Colon (tissue), 2 donors: ENCODE results near the gene ABCA7.

Experiments used
- FAIRE-seq: peaks from 2 replicates; lab custom pipeline; 2012; peaks lifted over from hg19 to GRCh38; lab: Jason Lieb, UNC
- donor health status: control.
- donor health status: control.

The ABCA7 gene

DNA sequence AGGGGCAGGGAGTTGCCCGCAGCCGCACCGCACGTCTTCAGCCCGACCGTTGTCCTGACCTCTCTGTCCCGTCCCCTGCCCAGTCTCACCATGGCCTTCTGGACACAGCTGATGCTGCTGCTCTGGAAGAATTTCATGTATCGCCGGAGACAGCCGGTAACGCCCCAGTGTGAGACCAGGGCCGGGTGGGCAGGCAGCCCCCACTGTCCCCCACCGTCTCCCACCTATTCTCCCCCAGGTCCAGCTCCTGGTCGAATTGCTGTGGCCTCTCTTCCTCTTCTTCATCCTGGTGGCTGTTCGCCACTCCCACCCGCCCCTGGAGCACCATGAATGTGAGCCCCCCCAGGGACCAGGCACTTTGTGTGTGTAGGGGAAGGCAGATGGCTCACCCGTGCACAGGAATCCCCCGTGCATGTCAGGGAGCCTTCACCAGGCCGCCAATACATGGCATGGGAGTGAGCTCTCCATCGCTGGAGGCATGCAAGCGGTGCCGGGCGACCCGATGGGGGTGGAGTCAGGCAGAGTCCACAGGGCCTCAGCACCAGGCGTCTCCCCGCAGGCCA, 1.4 kb downstream of the ABCA7 start:
- no peak for FAIRE-seq

DNA sequence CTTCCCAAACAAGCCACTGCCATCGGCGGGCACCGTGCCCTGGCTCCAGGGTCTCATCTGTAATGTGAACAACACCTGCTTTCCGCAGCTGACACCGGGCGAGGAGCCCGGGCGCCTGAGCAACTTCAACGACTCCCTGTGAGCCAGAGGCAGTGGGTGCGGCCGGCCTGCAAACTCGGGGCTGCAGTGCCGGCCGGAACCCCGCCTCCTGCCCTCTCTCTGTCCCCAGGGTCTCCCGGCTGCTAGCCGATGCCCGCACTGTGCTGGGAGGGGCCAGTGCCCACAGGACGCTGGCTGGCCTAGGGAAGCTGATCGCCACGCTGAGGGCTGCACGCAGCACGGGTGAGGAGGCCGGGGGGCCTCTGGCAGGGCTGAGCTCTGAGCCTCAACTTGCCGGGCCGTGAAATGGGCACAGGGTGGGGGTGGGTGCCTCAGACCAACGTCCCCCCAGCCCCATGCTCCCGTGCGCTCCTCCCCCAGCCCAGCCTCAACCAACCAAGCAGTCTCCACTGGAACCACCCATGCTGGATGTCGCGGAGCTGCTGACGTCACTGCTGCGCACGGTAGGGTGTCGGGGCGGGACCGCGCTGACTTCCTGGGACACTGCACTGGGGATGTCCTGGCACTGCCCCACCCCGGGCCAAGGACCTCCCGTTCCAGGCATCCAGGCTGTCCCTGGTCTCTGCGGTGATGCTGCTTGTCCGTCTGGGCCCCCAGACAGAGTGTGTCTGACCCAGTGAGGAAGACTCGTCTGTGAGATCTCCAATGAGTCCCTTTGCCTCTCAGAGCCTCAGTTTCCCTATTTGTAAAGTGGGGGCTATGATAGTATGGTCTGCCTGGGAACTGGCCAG, 2.2 kb downstream of the ABCA7 start:
- no peak for FAIRE-seq

DNA sequence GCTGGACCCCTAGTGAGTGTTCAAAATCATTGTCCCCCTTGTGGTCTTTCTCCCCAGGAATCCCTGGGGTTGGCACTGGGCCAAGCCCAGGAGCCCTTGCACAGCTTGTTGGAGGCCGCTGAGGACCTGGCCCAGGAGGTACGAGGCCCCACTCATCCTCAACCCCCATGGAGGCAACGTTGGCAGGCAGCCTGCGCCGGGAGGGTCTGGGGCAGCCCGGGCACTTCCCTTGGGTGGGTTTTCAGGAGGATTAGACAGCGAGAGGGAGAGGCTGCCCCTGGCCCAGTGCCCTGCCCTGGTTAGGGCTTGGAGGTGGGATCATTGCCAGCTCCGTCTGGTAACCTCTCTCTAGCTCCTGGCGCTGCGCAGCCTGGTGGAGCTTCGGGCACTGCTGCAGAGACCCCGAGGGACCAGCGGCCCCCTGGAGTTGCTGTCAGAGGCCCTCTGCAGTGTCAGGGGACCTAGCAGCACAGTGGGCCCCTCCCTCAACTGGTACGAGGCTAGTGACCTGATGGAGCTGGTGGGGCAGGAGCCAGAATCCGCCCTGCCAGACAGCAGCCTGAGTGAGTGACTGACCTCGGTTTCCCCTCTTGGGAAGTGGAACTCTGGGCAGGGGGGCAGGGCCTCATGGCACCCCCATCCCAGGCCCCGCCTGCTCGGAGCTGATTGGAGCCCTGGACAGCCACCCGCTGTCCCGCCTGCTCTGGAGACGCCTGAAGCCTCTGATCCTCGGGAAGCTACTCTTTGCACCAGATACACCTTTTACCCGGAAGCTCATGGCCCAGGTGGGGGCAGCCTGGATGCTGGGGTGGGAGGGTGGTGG, 3.0 kb downstream of the ABCA7 start:
- FAIRE-seq: no peak

DNA sequence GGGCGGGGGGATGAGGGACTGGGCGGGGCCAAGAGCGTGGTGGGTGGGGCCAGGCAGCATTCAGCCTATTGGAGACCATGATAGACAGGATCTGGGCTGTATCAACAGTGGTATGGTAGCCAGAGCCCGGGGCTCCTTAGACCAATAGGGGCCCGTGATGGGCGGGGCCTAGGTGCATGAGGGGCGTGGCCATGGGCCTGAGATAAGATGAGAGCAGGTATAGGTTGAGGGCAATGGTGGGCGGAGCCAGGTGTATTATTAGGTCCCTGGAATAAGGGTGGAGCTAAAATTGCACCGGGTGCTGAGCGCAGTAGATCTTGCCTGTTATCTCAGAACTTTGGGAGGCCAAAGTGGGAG, 5.3 kb downstream of the ABCA7 start:
- no peak for FAIRE-seq

DNA sequence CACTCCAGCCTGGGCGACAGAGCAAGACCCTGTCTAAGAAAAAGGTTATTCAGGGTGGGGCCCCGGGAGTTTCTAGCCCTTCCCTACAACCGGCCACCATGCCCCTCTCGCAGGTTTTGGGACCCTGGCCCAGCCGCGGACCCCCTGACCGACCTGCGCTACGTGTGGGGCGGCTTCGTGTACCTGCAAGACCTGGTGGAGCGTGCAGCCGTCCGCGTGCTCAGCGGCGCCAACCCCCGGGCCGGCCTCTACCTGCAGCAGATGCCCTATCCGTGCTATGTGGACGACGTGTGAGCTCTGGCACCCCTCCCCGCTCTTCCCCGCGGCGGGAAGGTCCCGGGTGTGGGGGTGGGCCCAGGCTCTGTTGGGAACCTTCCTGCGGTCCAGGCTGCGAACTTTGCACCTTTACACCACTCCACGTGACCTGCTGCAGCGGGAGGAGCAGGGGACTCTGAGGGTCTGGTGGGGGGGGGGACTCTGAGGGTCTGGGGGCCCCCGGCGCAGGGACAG, 6.3 kb downstream of the ABCA7 start:
- no peak for FAIRE-seq

DNA sequence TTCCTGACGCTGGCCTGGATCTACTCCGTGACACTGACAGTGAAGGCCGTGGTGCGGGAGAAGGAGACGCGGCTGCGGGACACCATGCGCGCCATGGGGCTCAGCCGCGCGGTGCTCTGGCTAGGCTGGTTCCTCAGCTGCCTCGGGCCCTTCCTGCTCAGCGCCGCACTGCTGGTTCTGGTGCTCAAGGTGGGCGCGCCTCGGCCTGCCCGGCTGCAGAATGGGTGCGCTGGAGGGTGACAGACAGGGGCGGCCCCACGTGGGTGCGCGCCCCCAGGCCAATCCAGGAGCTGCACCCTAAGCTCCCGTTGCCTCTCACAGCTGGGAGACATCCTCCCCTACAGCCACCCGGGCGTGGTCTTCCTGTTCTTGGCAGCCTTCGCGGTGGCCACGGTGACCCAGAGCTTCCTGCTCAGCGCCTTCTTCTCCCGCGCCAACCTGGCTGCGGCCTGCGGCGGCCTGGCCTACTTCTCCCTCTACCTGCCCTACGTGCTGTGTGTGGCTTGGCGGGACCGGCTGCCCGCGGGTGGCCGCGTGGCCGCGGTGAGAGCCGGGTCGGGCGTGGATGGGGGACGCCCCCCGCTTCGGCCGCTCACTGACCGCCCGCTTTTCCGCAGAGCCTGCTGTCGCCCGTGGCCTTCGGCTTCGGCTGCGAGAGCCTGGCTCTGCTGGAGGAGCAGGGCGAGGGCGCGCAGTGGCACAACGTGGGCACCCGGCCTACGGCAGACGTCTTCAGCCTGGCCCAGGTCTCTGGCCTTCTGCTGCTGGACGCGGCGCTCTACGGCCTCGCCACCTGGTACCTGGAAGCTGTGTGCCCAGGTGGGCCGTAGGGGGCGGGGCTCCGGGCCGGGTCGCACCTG, 7.2 kb downstream of the ABCA7 start:
- no peak for FAIRE-seq

DNA sequence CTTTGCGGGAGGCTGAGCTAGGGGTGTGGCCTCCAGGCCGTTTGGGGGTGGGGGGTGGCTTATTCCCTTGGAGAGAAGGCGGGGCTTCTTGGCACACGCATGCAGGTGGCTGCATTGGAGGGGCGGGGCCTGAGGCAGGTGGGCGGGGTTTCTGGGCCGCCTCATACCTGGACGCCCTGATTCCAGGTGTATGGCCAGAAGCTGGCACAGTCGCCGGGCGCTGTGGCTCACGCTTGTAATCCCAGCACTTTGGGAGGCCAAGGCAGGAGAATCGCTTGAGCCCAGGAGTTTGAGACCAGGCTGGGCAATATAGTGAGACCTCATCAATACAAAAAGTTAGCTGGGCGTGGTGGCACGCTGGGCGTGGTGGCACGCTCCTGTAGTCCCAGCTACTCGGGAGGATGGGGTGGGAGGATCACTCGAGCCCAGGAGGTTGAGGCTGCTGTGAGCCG, 7.8 kb downstream of the ABCA7 start:
- no peak for FAIRE-seq

DNA sequence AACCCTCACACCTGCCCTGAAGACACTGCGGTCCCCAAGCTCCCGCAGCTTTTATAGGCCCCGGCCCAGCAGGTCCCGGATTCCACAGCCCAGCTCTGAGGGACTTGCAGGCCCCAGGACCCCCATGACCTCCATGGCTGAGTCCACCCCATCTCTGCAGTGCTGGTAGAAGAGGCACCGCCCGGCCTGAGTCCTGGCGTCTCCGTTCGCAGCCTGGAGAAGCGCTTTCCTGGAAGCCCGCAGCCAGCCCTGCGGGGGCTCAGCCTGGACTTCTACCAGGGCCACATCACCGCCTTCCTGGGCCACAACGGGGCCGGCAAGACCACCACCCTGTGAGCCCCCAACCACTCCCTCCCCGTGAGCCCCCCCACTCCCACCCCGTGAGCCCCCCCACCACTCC, 9.2 kb downstream of the ABCA7 start:
- no peak for FAIRE-seq

DNA sequence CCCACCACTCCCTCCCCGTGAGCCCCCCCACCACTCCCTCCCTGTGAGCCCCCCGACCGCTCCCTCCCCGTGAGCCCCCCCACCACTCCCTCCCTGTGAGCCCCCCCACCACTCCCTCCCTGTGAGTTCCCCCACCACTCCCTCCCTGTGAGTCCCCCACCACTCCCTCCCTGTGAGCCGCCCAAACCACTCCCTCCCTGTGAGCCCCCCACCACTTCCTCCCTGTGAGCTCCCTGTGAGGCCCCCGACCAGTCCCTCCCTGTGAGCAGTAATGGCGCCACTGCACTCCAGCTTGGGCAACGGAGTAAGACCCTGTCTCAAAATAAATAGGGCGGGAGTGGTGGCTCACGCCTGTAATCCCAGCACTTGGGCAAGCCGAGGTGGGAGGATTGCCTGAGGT, 9.9 kb downstream of the ABCA7 start:
- no peak for FAIRE-seq

DNA sequence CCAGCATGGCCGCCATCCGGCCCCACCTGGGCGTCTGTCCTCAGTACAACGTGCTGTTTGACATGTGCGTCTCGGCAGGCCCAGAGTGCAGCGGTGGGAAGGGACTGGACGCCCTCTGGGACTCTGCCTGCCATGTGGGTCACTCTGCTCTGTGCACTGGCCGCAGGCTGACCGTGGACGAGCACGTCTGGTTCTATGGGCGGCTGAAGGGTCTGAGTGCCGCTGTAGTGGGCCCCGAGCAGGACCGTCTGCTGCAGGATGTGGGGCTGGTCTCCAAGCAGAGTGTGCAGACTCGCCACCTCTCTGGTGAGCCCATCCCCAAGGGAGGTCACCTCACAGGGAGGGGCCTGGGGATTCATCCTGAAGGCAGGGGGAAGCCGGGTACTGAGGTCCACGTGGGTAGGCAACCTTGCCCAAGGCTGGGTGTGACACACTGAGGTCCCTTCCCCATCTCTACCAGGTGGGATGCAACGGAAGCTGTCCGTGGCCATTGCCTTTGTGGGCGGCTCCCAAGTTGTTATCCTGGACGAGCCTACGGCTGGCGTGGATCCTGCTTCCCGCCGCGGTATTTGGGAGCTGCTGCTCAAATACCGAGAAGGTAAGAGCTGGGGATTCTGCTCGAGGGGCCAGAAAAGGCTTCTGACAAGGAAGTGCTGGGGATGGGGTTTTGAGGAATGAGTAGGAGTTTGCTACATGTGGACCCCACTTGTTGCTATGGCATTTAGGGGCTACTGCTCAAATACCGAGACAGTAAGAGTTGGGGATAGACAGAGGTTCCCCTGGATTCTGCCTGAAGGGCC, 11.3 kb downstream of the ABCA7 start:
- no peak for FAIRE-seq

DNA sequence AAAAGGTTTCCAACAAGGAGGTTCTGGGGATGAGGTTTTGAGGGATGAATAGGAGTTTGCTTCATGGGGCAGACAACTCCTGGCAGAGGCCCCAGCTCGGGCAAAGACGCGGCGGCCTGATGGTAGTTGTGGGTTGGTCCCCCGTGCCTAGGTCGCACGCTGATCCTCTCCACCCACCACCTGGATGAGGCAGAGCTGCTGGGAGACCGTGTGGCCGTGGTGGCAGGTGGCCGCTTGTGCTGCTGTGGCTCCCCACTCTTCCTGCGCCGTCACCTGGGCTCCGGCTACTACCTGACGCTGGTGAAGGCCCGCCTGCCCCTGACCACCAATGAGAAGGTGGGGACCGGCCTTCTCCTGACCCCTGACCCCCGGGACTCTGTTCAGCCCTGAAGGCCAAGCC, 11.9 kb downstream of the ABCA7 start:
- FAIRE-seq: no peak

DNA sequence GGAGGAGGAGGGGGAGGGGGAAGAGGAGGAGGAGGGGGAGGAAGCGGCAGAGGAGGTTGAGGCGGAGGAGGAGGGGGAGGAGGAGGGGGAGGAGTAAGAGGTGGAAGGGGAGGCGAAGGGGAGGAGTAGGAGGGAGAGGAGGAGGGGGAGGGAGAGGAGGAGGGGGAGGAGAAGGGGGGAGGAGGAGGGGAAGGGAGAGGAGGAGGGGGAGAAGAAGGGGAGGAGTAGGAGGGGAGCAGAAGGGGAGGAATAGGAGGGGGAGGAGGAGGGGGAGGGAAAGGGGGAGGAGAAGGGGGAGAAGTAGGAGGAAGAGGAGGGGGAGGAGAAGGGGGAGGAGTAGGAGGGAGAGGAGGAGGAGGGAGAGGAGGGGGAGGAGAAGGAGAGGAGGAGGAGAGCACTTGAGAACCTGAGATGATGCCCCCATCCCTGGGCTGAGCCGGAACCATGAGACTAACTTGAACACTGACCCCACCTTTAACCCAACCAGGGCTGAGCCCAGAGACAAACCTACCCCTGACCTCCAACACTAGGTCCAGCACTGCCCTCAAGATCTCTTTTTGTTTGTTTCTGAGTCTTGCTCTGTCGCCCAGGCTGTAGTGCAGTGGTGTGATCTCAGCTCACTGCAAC, 12.6 kb downstream of the ABCA7 start:
- no peak for FAIRE-seq

DNA sequence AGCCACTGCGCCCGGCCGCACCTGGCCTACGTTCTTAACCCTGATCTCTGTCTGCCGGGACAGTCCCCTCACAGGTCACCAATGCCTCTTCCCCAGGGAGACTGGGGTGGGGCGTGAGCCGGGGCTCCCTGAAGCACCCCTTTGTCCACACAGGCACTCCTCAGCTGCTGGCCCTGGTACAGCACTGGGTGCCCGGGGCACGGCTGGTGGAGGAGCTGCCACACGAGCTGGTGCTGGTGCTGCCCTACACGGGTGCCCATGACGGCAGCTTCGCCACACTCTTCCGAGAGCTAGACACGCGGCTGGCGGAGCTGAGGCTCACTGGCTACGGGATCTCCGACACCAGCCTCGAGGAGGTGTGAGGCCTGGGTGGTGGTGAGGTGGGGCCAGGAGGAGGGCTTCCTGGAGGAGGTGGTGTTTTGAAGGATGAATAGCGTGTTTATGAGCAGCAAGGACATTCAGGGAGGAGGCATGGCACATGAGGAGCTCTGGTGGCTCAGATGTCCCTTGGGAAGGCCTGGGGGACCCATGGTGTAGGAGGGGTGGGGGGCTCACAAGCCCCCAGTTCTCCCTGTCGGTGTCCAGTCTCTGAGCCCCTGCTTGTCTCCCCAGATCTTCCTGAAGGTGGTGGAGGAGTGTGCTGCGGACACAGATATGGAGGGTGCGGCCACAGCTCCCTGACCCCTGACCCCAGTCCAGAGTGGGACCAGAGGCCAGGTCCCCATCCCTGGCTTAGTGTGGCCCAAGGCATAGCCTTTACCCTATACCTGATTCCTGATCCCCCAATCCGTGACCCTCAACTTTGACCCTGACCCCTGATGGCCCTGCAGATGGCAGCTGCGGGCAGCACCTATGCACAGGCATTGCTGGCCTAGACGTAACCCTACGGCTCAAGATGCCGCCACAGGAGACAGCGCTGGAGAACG, 13.5 kb downstream of the ABCA7 start:
- FAIRE-seq: no peak

DNA sequence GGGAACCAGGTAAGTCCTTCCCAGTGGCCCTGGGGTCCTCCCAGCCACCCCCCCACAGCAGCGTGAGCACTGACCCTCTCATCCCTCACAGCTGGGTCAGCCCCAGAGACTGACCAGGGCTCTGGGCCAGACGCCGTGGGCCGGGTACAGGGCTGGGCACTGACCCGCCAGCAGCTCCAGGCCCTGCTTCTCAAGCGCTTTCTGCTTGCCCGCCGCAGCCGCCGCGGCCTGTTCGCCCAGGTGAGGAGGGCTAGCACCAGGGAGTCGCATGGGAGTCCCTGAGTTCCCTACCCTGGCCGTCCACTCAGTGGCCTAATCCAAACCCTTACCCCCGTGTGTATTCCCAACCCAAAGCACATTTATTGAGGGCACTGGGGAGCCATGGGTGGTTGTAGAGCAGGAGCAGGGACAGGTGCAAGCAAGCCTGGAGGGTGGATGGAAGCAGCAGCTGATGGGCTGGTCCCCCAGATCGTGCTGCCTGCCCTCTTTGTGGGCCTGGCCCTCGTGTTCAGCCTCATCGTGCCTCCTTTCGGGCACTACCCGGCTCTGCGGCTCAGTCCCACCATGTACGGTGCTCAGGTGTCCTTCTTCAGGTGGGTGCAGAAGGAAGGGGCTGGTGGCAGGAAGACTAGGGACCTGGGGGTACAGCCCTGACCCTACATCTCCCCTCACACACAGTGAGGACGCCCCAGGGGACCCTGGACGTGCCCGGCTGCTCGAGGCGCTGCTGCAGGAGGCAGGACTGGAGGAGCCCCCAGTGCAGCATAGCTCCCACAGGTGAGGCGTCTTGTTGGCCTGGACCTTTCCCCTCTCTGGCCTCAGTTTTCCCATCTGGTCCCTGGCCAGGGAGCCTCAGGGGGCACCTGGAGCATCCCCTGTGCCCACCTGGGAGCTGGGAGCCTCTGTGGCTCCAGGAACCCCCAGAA, 14.5 kb downstream of the ABCA7 start:
- no peak for FAIRE-seq

DNA sequence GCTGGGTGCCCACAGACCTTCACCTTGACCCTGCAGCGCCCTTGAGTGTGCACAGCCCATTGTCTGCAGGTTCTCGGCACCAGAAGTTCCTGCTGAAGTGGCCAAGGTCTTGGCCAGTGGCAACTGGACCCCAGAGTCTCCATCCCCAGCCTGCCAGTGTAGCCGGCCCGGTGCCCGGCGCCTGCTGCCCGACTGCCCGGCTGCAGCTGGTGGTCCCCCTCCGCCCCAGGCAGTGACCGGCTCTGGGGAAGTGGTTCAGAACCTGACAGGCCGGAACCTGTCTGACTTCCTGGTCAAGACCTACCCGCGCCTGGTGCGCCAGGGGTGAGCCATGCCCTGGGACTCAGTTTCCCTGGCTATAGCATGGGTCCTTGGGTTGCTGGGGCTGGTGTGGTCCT, 15.1 kb downstream of the ABCA7 start:
- FAIRE-seq: no peak

DNA sequence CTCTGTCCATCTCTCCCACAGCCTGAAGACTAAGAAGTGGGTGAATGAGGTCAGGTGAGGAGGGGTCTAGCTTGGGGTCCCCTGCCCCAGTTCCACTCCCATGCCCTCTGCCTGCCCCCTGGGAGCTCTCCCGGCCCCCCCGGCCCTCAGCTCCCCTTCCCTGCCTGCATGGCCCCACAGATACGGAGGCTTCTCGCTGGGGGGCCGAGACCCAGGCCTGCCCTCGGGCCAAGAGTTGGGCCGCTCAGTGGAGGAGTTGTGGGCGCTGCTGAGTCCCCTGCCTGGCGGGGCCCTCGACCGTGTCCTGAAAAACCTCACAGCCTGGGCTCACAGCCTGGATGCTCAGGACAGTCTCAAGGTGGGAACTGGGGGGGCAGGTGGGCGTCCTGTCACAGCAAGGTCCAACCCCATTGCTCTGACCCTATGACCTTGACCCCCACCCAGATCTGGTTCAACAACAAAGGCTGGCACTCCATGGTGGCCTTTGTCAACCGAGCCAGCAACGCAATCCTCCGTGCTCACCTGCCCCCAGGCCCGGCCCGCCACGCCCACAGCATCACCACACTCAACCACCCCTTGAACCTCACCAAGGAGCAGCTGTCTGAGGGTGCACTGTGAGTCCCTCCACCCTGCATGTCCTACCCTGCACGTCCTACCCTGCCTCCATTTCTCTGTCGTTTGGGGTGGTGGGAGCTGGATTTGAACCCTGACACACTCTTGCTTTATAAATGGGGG, 16.1 kb downstream of the ABCA7 start:
- no peak for FAIRE-seq

DNA sequence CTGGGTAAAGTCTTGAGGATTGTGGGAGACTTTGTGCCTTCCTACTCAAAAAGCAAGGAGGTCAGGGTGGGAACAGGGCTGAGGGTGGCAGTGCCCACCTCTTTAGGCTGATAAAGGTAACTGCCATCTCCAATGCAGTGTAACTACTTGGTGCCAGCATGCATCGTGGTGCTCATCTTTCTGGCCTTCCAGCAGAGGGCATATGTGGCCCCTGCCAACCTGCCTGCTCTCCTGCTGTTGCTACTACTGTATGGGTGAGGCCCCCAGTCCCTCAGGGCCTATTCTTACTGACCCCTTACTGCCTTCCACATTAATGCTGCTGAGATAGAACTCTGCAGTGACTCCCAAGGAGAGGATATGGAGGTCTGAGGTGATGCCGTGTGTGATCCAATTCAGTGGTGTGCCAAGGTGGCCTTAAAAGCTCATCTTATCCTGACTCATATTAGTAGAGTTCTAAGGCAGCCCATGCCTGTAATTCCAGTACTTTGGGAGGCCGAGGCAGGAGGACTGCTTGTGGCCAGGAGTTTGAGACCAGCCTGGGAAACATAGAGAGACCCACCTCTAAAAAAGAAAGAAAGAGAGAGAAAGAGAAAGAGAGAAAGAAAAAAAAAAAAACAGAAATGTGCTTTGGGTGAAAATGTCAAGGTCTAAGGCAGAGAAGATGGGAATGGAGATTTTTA, 17.4 kb downstream of the ABCA7 start:
- no peak for FAIRE-seq
